Measurements from ENCODE around the gene PDE8A.

DNA sequence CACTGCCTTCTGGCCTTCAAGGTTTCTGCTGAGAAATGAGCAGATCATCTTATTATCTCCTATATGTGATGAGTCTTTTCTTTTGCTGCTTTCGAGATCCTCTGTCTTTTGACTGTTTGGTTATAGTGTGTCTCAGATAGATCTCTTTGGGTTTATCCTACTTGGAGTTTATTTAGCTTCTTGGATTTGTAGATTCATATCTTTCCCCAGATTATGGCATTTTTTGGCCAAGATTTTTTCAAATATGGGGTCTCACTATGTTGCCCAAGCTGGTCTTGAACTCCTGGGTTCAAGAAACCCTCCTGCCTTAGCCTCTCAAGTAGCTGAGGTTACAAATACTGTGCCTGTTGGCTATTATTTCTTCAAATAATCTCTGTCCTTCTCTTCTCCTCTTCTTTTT, 150.3 kb downstream of the PDE8A start:
- TF ChIP-seq, protein P1, sequence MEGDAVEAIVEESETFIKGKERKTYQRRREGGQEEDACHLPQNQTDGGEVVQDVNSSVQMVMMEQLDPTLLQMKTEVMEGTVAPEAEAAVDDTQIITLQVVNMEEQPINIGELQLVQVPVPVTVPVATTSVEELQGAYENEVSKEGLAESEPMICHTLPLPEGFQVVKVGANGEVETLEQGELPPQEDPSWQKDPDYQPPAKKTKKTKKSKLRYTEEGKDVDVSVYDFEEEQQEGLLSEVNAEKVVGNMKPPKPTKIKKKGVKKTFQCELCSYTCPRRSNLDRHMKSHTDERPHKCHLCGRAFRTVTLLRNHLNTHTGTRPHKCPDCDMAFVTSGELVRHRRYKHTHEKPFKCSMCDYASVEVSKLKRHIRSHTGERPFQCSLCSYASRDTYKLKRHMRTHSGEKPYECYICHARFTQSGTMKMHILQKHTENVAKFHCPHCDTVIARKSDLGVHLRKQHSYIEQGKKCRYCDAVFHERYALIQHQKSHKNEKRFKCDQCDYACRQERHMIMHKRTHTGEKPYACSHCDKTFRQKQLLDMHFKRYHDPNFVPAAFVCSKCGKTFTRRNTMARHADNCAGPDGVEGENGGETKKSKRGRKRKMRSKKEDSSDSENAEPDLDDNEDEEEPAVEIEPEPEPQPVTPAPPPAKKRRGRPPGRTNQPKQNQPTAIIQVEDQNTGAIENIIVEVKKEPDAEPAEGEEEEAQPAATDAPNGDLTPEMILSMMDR (IDR thresholded peaks at IDR 0.05): no peak
- no peak for TF ChIP-seq POLR2A (IDR thresholded peaks at IDR 0.05)

All from breast epithelium (tissue), 3 donors.